GM12891 (cell line): ENCODE data around the gene PEX11A.

ENCODE experiments used
- PAX5 ChIP-seq: IDR thresholded peaks from 2 replicates; pipeline ENCODE4 v1.6.1; 2011; ENCODE audit warnings: low read length, moderate library complexity, mild to moderate bottlenecking; ENCODE audit not compliant: insufficient read depth, severe bottlenecking
- POLR2A ChIP-seq: IDR thresholded peaks from 2 replicates; pipeline ENCODE4 v1.6.1; 2011; ENCODE audit warnings: low read depth, low read length, control low read depth
- POLR2AphosphoS5 ChIP-seq: IDR thresholded peaks from 2 replicates; pipeline ENCODE4 v1.6.1; 2011; ENCODE audit warnings: low read depth, low read length, control low read depth
- SPI1 ChIP-seq: IDR thresholded peaks from 2 replicates; pipeline ENCODE4 v1.6.1; 2011; ENCODE audit warnings: low read depth, low read length, control low read depth
- TAF1 ChIP-seq: IDR thresholded peaks from 2 replicates; pipeline ENCODE4 v1.6.1; 2011; ENCODE audit warnings: low read depth, low read length, control low read depth

DNA sequence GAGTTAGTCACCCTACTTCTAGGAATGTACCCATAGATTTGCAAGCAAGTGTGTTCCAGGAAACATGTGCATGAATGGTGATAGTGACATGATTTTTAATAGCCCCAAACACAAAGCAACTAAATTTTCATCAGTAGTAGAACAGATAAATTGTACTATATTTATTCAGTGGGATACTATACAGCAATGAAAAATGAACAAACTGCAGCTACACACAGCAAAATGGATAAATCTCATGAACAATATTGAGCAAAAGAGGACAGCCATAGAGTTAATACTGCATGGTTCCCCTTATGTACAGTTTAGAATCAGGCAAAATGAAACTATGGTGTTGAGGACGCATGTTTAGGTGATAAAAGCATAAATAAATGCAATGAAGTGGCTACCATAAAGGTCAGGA, 34.5 kb upstream of the PEX11A start:
- TF ChIP-seq POLR2A (no peak), POLR2AphosphoS5 (no peak), TAF1 (no peak), SPI1 (no peak), PAX5 (no peak)
